Gastrocnemius medialis (tissue), 4 donors: ENCODE measurements around the gene MRC2. TPM values are rescaled to one million over a fixed set of nuclear protein-coding genes. Genes with fewer than 3 reads are reported as not detected.
A peak's percentile ranks its signal among the peaks of the same experiment; 100 is the strongest.

ENCODE experiments used
- ATAC-seq, 2 donors: fragments of 150-250 bp; one replicate each; pipeline ENCODE4 v1.9.1; 2016
- DNase-seq, 2 donors: peaks; one replicate each; pipeline ENCODE4 v3.0.0-alpha.2; 2019
- H3K27ac ChIP-seq, 4 donors: fragments of 200-600 bp; sonication (generic); 1 replicate in 1 of 4; 2 replicates in 3 of 4; pipeline ENCODE4 v1.5.1; 2016 to 2018; ENCODE audit warnings: mild to moderate bottlenecking in 2 of 4, moderate library complexity in 1 of 4
- H3K27me3 ChIP-seq, 3 donors: fragments of 200-600 bp; sonication (generic) in 2 of 3; 1 replicate in 1 of 3; 2 replicates in 2 of 3; pipeline versions ENCODE4 v1.5.1 to v1.6.0; 2016 to 2019; ENCODE audit warnings: mild to moderate bottlenecking in 1 of 3, moderate library complexity in 1 of 3
- H3K36me3 ChIP-seq, 2 donors: fragments of 200-600 bp; sonication (generic) in 1 of 2; one replicate each; pipeline ENCODE4 v1.5.1; 2017 to 2018
- H3K4me1 ChIP-seq, 2 donors: fragments of 200-600 bp; sonication (generic) in 1 of 2; one replicate each; pipeline ENCODE4 v1.5.1; 2016 to 2017; ENCODE audit warnings: mild to moderate bottlenecking in 2 of 2
- H3K4me3 ChIP-seq, 4 donors: fragments of 200-600 bp; sonication (generic) in 3 of 4; 1 replicate in 1 of 4; 2 replicates in 3 of 4; pipeline ENCODE4 v1.5.1; 2016 to 2019; ENCODE audit warnings: mild to moderate bottlenecking in 2 of 4
- H3K9me3 ChIP-seq, 3 donors: fragments of 200-600 bp; sonication (generic) in 2 of 3; 1 replicate in 1 of 3; 2 replicates in 2 of 3; pipeline ENCODE4 v1.5.1; 2016 to 2019
- POLR2A ChIP-seq, 2 donors: fragments of 450-650 bp; IDR thresholded peaks; one replicate each; pipeline ENCODE4 v1.6.1; 2017; ENCODE audit warnings: antibody characterized with exemption in 2 of 2, mild to moderate bottlenecking in 2 of 2, moderate library complexity in 2 of 2
- in situ Hi-C, 4 donors: fragments of 200-750 bp; cut with MboI; loops; one replicate each; pipeline versions ENCODE4 v1.15.0 to v1.8.0; 2017; ENCODE audit warnings: low sequenced_read_pairs in 4 of 4
- intact Hi-C: fragments of 100-400 bp; cut with DNase I; formaldehyde crosslinking; loops from one replicate; pipeline ENCODE4 v1.15.1; 2023; ENCODE audit warnings: low total_unique reads
- total RNA-seq, 4 donors: library from RNA; depleted of rRNA; stranded (reverse); fragments of >200 nt; gene quantifications; one replicate each; pipeline versions ENCODE4 v1.1.0 to v1.2.3, GENCODE V29; 2016
- TF ChIP-seq, protein P1 (sequence below), 5 experiments: fragments of 450-650 bp in 3 of 5; fragments of 200-600 bp in 2 of 5; sonication (generic) in 2 of 5; IDR thresholded peaks in 4 of 5; conservative IDR thresholded peaks in 1 of 5; 1 replicate in 4 of 5; 2 replicates in 1 of 5; pipeline ENCODE4 v1.5.1; 2016 to 2019; ENCODE audit warnings: antibody characterized with exemption in 5 of 5, mild to moderate bottlenecking in 3 of 5, moderate library complexity in 3 of 5

Gene MRC2
- total RNA-seq, 4 donors from 2014 or later = 4.8 to 15.0 (median 5.5) TPM

DNA sequence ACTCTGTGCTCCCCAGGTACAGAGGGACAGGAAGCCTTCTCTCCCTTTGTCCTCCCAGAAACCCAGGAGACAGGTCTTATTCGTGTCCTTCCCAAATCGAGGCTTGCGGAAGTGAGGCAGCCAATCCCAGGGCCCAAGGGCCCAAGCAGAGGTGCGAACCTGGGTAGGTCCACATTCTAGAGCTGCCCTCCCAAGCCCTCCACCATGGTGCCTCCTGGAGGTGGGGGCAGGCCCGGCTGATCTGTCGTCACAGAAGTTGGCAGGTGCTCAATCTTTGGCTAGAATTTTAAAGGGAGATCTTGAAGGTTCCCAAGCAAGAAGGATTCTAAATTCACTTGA lies 21.5 kb downstream of the MRC2 start:
- intact Hi-C loops = no loop called here
- H3K27me3 ChIP-seq = peaks cover 4 to 11% (median 10%) of the 10 kb centered on the region in 3 donors
- no peaks in the 10 kb centered on the region for H3K9me3 ChIP-seq
- DNase-seq = no peak
- no peak for TF ChIP-seq POLR2A (IDR thresholded peaks at IDR 0.05)
- no peaks in the 10 kb centered on the region for H3K36me3 ChIP-seq
- H3K4me3 ChIP-seq = no peak overlapping the region
- ATAC-seq = no peak
- in situ Hi-C loops = no loop called here
- H3K4me1 ChIP-seq = peaks cover 11 to 19% of the 10 kb centered on the region in 2 donors
- peak overlapping the region in 1 of 4 donors; percentile 35 for H3K27ac ChIP-seq

DNA sequence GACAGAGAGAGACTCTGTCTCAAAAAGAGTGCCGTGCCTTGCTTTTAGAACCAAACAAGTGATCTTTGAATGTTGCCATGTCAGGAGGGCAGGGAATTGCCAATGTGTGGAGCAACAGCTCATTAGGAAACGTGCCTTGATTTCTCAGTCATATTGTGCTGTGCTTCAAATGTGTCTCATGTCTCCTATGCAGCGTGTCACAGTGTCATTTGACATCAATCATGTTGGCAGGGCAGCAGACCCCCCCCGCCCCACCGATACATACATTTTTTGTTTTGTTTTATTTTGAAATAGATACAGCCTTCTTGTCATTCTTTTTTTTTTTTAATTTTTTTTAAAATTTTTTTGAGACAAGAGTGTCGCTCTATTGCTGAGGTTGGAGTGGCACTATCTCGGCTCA lies 22.1 kb downstream of the MRC2 start:
- ATAC-seq (no peak), DNase-seq (no peak)
- H3K9me3 ChIP-seq = no peaks in the 10 kb centered on the region
- H3K36me3 ChIP-seq = no peaks in the 10 kb centered on the region
- no peak for TF ChIP-seq POLR2A (IDR thresholded peaks at IDR 0.05)
- intact Hi-C loops = no loop called here
- H3K27me3 ChIP-seq = peaks cover 4 to 11% (median 10%) of the 10 kb centered on the region in 3 donors
- in situ Hi-C loops = no loop called here
- peaks cover 14 to 25% of the 10 kb centered on the region in 2 donors for H3K4me1 ChIP-seq
- no peak overlapping the region for H3K27ac ChIP-seq
- no peak overlapping the region for H3K4me3 ChIP-seq

DNA sequence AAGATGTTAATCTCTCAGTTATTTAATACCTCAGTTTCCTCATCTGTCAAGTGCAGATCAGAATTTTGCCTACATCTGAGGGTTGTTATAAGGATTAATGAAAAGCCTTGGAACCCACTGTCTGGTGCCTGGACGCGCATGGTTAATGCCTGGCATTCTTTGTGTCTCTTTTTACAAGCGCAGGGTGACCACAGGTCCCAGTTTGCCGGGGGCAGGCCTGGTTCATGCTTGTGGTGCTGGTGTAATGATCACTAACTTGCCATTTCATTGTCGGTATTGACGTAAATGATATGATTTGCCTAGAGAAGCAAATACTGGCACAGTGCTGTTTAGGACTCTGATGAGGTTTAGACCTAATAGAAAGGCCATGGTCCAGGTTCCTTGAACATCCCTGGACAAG lies 23.1 kb downstream of the MRC2 start:
- in situ Hi-C loops (loop anchor here in 1 of 4 donors (25.0 kb wide), 1 partner anchor 162 kb away; the partner anchor contains the start of gene MARCHF10), intact Hi-C loops (no loop called here)
- peaks cover 4 to 11% (median 10%) of the 10 kb centered on the region in 3 donors for H3K27me3 ChIP-seq
- DNase-seq (no peak), ATAC-seq (no peak)
- H3K4me1 ChIP-seq = peaks cover 14 to 25% of the 10 kb centered on the region in 2 donors
- TF ChIP-seq, protein P1, sequence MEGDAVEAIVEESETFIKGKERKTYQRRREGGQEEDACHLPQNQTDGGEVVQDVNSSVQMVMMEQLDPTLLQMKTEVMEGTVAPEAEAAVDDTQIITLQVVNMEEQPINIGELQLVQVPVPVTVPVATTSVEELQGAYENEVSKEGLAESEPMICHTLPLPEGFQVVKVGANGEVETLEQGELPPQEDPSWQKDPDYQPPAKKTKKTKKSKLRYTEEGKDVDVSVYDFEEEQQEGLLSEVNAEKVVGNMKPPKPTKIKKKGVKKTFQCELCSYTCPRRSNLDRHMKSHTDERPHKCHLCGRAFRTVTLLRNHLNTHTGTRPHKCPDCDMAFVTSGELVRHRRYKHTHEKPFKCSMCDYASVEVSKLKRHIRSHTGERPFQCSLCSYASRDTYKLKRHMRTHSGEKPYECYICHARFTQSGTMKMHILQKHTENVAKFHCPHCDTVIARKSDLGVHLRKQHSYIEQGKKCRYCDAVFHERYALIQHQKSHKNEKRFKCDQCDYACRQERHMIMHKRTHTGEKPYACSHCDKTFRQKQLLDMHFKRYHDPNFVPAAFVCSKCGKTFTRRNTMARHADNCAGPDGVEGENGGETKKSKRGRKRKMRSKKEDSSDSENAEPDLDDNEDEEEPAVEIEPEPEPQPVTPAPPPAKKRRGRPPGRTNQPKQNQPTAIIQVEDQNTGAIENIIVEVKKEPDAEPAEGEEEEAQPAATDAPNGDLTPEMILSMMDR (IDR thresholded peaks at IDR 0.05 in 4 of 5, conservative IDR thresholded peaks at IDR 0.05 in 1 of 5) = no peak
- TF ChIP-seq POLR2A (IDR thresholded peaks at IDR 0.05) = no peak
- H3K36me3 ChIP-seq = no peaks in the 10 kb centered on the region
- no peaks in the 10 kb centered on the region for H3K9me3 ChIP-seq
- H3K27ac ChIP-seq = no peak overlapping the region
- no peak overlapping the region for H3K4me3 ChIP-seq

DNA sequence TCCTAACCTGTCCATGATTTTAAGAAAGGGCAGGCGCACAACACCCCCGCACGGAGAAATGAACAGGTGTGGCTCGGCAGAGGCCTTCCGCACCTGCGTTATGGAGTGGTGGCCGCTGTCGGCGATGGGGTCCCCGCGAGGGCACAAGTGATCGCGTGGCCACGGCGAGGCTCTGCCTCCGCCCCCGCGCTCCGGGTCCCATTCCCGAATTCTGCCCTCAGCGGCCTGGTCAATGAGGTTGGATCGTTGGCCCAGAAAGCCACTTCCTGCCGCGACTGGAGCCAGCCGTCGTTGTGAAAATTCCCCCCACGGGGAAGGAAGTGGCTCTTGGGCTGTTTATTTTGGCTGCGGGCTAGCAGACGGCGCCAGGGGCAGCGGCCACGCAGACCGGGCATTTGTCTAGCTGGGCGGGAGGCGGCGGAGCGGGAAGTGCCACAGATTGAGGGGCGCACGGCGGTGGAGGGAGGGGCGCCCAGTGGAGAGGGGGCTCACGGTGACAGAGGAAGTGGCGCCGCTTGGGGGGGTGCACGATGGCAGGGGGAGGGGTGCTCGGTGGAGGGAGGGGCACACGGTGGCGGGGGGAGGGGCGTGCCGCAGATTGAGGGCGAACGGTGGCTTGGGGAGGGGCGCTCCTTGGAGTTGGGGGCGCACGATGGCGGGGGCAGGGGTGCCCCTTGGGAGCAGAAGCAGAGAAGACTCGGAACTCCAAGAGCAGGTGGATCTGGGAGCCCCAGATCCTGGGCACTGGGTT lies 25.0 kb downstream of the MRC2 start:
- TF ChIP-seq, protein P1 (IDR thresholded peaks at IDR 0.05 in 4 of 5, conservative IDR thresholded peaks at IDR 0.05 in 1 of 5) = no peak
- TF ChIP-seq POLR2A (IDR thresholded peaks at IDR 0.05) = no peak
- Histone ChIP-seq H3K27me3 (peaks cover 4 to 11% (median 10%) of the 10 kb centered on the region in 3 donors), H3K27ac (peak overlapping the region in 3 of 4 donors; percentile 20 to 45 (median 35)), H3K4me3 (peak overlapping the region; percentile 48 to 55 (median 52)), H3K9me3 (no peaks in the 10 kb centered on the region), H3K36me3 (no peaks in the 10 kb centered on the region), H3K4me1 (peaks cover 14 to 25% of the 10 kb centered on the region in 2 donors)
- intact Hi-C loops = no loop called here
- no peak for DNase-seq
- in situ Hi-C loops = loop anchor here in 1 of 4 donors (25.0 kb wide), 1 partner anchor 160 kb away; the partner anchor contains the start of gene MARCHF10
- ATAC-seq = peak; percentile 40 to 46

DNA sequence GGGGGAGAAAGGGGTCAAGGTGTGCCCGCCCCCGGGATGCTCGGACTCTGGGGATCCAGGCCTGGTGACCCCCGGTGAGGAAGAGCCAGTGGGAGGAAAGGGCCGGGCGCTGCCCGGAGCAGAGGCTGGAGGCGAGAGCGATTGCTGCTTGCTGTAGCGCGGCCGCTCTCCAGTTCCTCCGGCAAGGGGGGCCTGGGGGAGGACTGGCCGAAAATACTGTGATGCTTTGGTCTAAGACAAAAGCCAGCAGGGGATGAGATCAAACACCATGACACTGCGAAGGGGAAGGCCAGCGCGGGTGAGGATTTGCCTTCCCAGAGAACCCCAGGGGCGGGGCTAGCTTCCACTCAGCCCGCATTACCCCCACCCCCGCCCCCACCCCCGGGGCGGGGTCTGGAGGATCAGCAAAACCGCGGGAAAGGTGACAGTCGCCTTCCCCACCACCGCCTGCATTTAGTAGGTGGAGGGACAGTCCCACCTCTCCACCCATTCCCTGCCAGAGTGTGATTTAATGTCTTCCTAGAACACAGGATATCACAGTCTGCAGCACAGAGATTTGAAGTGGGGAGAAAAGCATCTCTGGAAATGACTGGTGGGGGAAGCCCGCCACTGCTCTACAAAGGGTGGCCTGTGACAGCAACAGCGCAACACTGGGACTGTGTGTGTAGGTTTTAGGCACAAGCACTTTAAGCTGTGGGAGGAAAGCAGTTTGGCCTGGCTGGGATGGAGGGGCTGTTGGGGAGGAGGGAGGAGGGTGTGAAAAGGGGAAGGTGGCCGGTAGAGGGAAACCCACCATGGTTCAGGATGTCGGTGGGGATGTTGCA lies 25.7 kb downstream of the MRC2 start:
- Histone ChIP-seq H3K4me1 (peaks cover 14 to 25% of the 10 kb centered on the region in 2 donors), H3K27ac (peak overlapping the region in 3 of 4 donors; percentile 20 to 45 (median 35)), H3K9me3 (no peaks in the 10 kb centered on the region), H3K27me3 (peaks cover 4 to 11% (median 10%) of the 10 kb centered on the region in 3 donors), H3K4me3 (peak overlapping the region; percentile 48 to 55 (median 52)), H3K36me3 (no peaks in the 10 kb centered on the region)
- DNase-seq (no peak), ATAC-seq (peak; percentile 33 to 59)
- TF ChIP-seq POLR2A (IDR thresholded peaks at IDR 0.05) = no peak
- TF ChIP-seq, protein P1 (IDR thresholded peaks at IDR 0.05 in 4 of 5, conservative IDR thresholded peaks at IDR 0.05 in 1 of 5) = no peak
- in situ Hi-C loops = loop anchor here in 1 of 4 donors (25.0 kb wide), 1 partner anchor 159 kb away; the partner anchor contains the start of gene MARCHF10
- intact Hi-C loops = no loop called here
